ENCODE results near the gene MBNL2.

DNA sequence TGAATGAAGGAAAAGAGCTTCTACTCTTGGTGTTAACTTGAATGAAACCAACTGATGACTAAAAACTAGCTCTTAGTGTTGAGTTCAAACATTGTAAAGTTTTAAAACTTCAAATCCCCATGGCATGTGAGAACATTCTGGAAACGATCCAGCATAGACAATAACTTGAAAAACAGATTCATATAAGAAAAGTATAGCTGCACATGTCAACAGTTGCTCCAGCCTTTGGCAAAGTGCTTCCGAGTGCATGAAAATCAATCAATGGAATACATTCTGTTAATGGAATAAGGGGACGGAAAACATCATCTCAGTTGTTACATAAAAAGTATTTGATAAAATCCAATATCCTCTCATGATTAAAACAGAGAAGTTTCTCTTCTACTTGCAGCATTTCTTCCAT lies 89.8 kb downstream of the MBNL2 start:
- no peak for TF ChIP-seq CTCF (conservative IDR thresholded peaks at IDR 0.05; ENCODE audit: low read length)
- TF ChIP-seq EZH2phosphoT487 (IDR thresholded peaks at IDR 0.05; ENCODE audit: borderline replicate concordance, low read depth, low read length), result no peak

Data from OCI-LY7 (cell line).